CD1c-positive myeloid dendritic cell (primary cell): Measurements from ENCODE around the gene KLF16.

ENCODE experiments used
- DNase-seq: peaks from one replicate; pipeline ENCODE4 v3.0.0-alpha.2; 2016; ENCODE audit errors: extremely low spot score

The KLF16 gene

GRCh38 chr19:1807030-1807694, 56.2 kb downstream of the KLF16 start:
- DNase-seq, result no peak

GRCh38 chr19:1806184-1807029, 57.0 kb downstream of the KLF16 start:
- no peak for DNase-seq

GRCh38 chr19:1805401-1806183, 57.8 kb downstream of the KLF16 start:
- no peak for DNase-seq

GRCh38 chr19:1804858-1805257, 58.5 kb downstream of the KLF16 start:
- no peak for DNase-seq
